GM23338 (cell line): ENCODE data around the gene ID2. TPM values are rescaled to one million over a fixed set of nuclear protein-coding genes. Genes with fewer than 3 reads are reported as not detected.

Experiments
- ATAC-seq: fragments of 200-7000 bp; cut with Tn5 transposase; 3 replicates; pipeline ENCODE4 v1.9.1; 2020
- DNase-seq: peaks from one replicate; pipeline ENCODE4 v3.0.0-alpha.2; 2015; ENCODE audit warnings: low spot score
- H2AFZ ChIP-seq: fragments of 200-600 bp; sonication (generic); 2 replicates; pipeline ENCODE4 v1.8.0; 2016; ENCODE audit warnings: antibody characterized with exemption, mild to moderate bottlenecking, moderate library complexity
- H3F3A ChIP-seq: fragments of 200-600 bp; sonication (generic); replicated peaks from 2 replicates; pipeline ENCODE4 v1.8.0; 2017; ENCODE audit warnings: antibody characterized with exemption, mixed run types, low read depth
- H3K27ac ChIP-seq: fragments of 200-600 bp; sonication (generic); 2 replicates; pipeline ENCODE4 v1.6.1; 2016; ENCODE audit warnings: low read depth
- H3K27me3 ChIP-seq: fragments of 200-600 bp; sonication (generic); 2 replicates; pipeline ENCODE4 v1.8.0; 2016; ENCODE audit warnings: mild to moderate bottlenecking, mixed run types, moderate library complexity; ENCODE audit not compliant: insufficient read depth
- H3K36me3 ChIP-seq: fragments of 200-600 bp; sonication (generic); 2 replicates; pipeline ENCODE4 v1.8.0; 2016; ENCODE audit warnings: mild to moderate bottlenecking; ENCODE audit not compliant: insufficient read depth
- H3K4me1 ChIP-seq: fragments of 200-600 bp; sonication (generic); 2 replicates; pipeline ENCODE4 v1.8.0; 2016; ENCODE audit warnings: mild to moderate bottlenecking, moderate library complexity; ENCODE audit not compliant: insufficient read depth
- H3K4me2 ChIP-seq: fragments of 200-600 bp; sonication (generic); 2 replicates; pipeline ENCODE4 v1.7.1; 2017; ENCODE audit warnings: mixed run types
- H3K4me3 ChIP-seq: fragments of 200-600 bp; sonication (generic); 2 replicates; pipeline ENCODE4 v1.6.1; 2016; ENCODE audit warnings: mixed run types
- H3K79me2 ChIP-seq: fragments of 200-600 bp; sonication (generic); replicated peaks from 2 replicates; pipeline ENCODE4 v1.8.0; 2017; ENCODE audit warnings: mild to moderate bottlenecking; ENCODE audit not compliant: insufficient read depth
- H3K9me2 ChIP-seq: fragments of 200-600 bp; sonication (generic); 2 replicates; pipeline ENCODE4 v1.8.0; 2017; ENCODE audit not compliant: insufficient read depth
- H4K20me1 ChIP-seq: fragments of 200-600 bp; sonication (generic); replicated peaks from 2 replicates; pipeline ENCODE4 v1.8.0; 2017; ENCODE audit warnings: mild to moderate bottlenecking; ENCODE audit not compliant: insufficient read depth
- H3K27ac Mint-ChIP-seq: 2 replicates; pipeline ENCODE4 v1.8.0; 2020; ENCODE audit warnings: inconsistent platforms, mild to moderate bottlenecking, moderate library complexity, mixed read lengths
- H3K27me3 Mint-ChIP-seq: 3 replicates; pipeline ENCODE4 v1.8.0; 2022; ENCODE audit warnings: low read depth, mild to moderate bottlenecking, moderate library complexity, mixed read lengths, inconsistent platforms; ENCODE audit not compliant: insufficient read depth, poor library complexity
- H3K36me3 Mint-ChIP-seq: 3 replicates; pipeline ENCODE4 v1.8.0; 2021; ENCODE audit warnings: low read depth, mild to moderate bottlenecking, inconsistent platforms, moderate library complexity, mixed read lengths
- H3K4me1 Mint-ChIP-seq: 3 replicates; pipeline ENCODE4 v1.8.0; 2020; ENCODE audit warnings: mild to moderate bottlenecking, inconsistent platforms, mixed read lengths
- H3K4me3 Mint-ChIP-seq: 3 replicates; pipeline ENCODE4 v1.8.0; 2021; ENCODE audit warnings: moderate library complexity, mild to moderate bottlenecking, inconsistent platforms, mixed read lengths
- H3K9me3 Mint-ChIP-seq: 3 replicates; pipeline ENCODE4 v1.8.0; 2020; ENCODE audit warnings: moderate library complexity, mild to moderate bottlenecking, inconsistent platforms, mixed read lengths
- EZH2 ChIP-seq: fragments of 200-600 bp; sonication (generic); IDR thresholded peaks from one replicate; pipeline ENCODE4 v1.8.0; 2017; ENCODE audit warnings: antibody characterized with exemption, mild to moderate bottlenecking, low read depth; ENCODE audit not compliant: unreplicated experiment
- JUNB ChIP-seq: IDR thresholded peaks from one replicate; pipeline ENCODE4 v1.6.1; 2016; ENCODE audit warnings: antibody characterized with exemption; ENCODE audit not compliant: unreplicated experiment
- REST ChIP-seq: IDR thresholded peaks from one replicate; pipeline ENCODE4 v1.6.1; 2018; ENCODE audit warnings: antibody characterized with exemption; ENCODE audit not compliant: unreplicated experiment
- ZNF114 ChIP-seq: fragments of 250-450 bp; sonication (Bioruptor Pico); IDR thresholded peaks from 2 replicates; pipeline ENCODE4 v1.5.0; 2020; ENCODE audit warnings: mild to moderate bottlenecking, moderate library complexity
- ZNF462 ChIP-seq: fragments of 250-450 bp; sonication (Bioruptor Pico); IDR thresholded peaks from 2 replicates; pipeline ENCODE4 v1.5.0; 2020; ENCODE audit warnings: mild to moderate bottlenecking, moderate library complexity
- polyA plus RNA-seq: library from polyadenylated mRNA; unstranded; fragments of >200 nt; fragmentation: Nextera tagmentation; extraction: Ambion mirVana; gene quantifications from 2 replicates; pipeline ENCODE4 v1.2.1, GENCODE V29; 2016
- total RNA-seq: library from RNA; depleted of rRNA; stranded (reverse); fragments of >200 nt; shearing (Covaris generic); gene quantifications from 2 replicates; pipeline ENCODE4 v1.2.3, GENCODE V29; 2014
- TF ChIP-seq, protein P1 (sequence below): IDR thresholded peaks from 2 replicates; pipeline ENCODE4 v1.6.1; 2016; ENCODE audit warnings: antibody characterized with exemption

The ID2 gene
- total and polyA plus RNA-seq, 2 experiments from 2014 or later = 87.0 to 110 TPM

DNA sequence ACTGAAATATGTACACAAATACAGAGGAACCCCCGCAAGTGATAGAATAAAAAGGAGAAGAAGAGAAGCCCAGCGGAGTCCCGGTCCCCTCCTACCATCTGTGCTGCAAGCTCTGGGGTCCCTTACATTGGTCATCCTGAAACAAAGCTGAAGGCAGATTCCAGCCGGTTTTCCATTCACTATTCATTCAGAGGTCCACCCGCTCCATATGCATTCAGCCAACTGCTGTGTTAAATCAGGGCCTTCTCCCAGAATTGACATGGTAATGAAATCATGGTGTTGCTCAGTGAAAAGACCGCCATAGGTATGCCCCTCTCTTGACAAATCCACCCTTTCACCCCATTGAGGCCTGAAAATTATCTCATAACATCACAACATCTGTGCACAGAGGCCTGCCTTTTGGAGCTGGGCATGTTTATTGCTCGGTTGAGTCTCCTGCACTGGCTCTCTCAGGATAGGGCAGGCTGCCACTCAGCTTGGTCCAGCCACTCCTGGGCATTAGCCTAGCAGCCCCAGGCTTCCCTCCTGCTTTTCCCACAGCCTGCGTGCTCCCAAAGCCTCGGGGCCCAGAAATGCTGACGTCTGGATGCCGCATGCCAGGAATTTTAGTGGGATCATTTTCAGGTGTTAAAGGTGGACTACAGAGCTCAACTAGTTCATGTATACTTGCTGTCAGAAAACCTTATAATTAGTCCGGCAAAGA is 39.3 kb upstream of the ID2 start:
- DNase-seq (peak; percentile 17), ATAC-seq (peak; percentile 58)
- Mint-ChIP-seq H3K4me1 (peaks cover 36% of the 10 kb centered on the region), H3K9me3 (peaks cover 11% of the 10 kb centered on the region; the same call in 2 of the 3 replicates), H3K27ac (peak overlapping the region; percentile 62; the same call in 1 of the 2 replicates), H3K27me3 (peaks cover 15% of the 10 kb centered on the region), H3K36me3 (peaks cover 8% of the 10 kb centered on the region), H3K4me3 (no peak overlapping the region; the same call in 2 of the 3 replicates)
- peaks cover 7% of the 10 kb centered on the region; the same call in 1 of the 2 replicates for H3K27me3 ChIP-seq
- TF ChIP-seq ZNF114 = 0 out of 2 replicates have a peak, but pooled peaks have one; percentile 64
- TF ChIP-seq, protein P1, sequence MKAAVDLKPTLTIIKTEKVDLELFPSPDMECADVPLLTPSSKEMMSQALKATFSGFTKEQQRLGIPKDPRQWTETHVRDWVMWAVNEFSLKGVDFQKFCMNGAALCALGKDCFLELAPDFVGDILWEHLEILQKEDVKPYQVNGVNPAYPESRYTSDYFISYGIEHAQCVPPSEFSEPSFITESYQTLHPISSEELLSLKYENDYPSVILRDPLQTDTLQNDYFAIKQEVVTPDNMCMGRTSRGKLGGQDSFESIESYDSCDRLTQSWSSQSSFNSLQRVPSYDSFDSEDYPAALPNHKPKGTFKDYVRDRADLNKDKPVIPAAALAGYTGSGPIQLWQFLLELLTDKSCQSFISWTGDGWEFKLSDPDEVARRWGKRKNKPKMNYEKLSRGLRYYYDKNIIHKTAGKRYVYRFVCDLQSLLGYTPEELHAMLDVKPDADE = no peak
- H4K20me1 ChIP-seq = no peaks in the 10 kb centered on the region
- no peaks in the 10 kb centered on the region for H3K79me2 ChIP-seq
- H3K4me3 ChIP-seq = no peak overlapping the region
- no peaks in the 10 kb centered on the region for H3F3A ChIP-seq
- peaks cover 34% of the 10 kb centered on the region for H3K4me1 ChIP-seq
- H3K4me2 ChIP-seq = peak overlapping the region; percentile 17
- no peaks in the 10 kb centered on the region for H3K36me3 ChIP-seq
- no peak overlapping the region for H3K27ac ChIP-seq
- peak overlapping the region; percentile 16; the same call in 1 of the 2 replicates for H2AFZ ChIP-seq
- H3K9me2 ChIP-seq = peaks cover 4% of the 10 kb centered on the region; the same call in 1 of the 2 replicates

DNA sequence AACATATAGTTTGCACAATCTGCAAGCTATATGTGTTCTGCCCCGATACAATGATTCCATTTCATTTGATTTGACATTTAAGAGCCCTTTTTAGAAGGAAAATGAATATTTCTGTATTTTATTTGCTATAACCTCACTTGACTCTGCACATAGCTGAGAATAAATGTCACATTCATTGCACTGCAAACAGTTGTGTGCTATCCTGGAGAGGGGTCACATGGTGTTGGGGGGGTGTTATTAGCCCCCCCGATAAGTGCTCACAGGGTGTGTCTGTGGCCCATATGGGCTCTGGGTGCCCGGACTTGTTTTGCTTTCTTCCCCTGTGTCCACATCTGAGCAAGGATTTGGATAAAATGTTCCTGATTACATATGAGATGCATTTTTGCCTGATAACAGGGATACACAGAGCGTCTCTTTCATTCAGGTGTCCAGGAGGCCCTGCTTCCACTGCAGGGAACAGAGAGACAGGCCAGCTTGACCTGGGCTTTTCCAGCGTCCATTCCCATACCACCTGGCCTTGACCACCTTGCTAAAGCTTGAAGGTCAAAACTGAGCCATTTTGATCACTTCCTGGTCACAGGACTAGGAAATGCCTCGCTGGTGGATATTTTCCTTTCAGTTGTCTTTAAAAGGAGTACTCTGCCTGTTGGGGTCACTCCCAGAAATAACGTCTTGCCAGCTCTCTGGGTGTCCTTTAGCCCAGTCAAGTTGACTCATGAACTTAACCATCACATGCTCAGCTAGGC is 38.4 kb upstream of the ID2 start:
- H3K4me1 Mint-ChIP-seq = peaks cover 27% of the 10 kb centered on the region
- peaks cover 15% of the 10 kb centered on the region for H3K27me3 Mint-ChIP-seq
- H3K27ac Mint-ChIP-seq = no peak overlapping the region
- H3K4me3 Mint-ChIP-seq = no peak overlapping the region
- DNase-seq = no peak
- H3K36me3 Mint-ChIP-seq = peaks cover 17% of the 10 kb centered on the region
- Histone ChIP-seq H3K4me1 (peaks cover 25% of the 10 kb centered on the region), H3F3A (no peaks in the 10 kb centered on the region), H2AFZ (no peak overlapping the region), H3K4me3 (no peak overlapping the region), H4K20me1 (no peaks in the 10 kb centered on the region), H3K36me3 (no peaks in the 10 kb centered on the region), H3K27ac (no peak overlapping the region), H3K9me2 (peaks cover 4% of the 10 kb centered on the region; the same call in 1 of the 2 replicates), H3K79me2 (no peaks in the 10 kb centered on the region), H3K27me3 (peaks cover 5% of the 10 kb centered on the region; the same call in 1 of the 2 replicates), H3K4me2 (no peak overlapping the region; the same call in 1 of the 2 replicates)
- no peak for ATAC-seq
- peaks cover 20% of the 10 kb centered on the region for H3K9me3 Mint-ChIP-seq
- no peak for TF ChIP-seq EZH2
- TF ChIP-seq, protein P1 = no peak
- no peak for TF ChIP-seq ZNF114
- no peak for TF ChIP-seq ZNF462
- no peak for TF ChIP-seq REST
- no peak for TF ChIP-seq JUNB
